ENCODE data around the gene MRTFB.

GRCh38 chr16:14239791-14240190 is 168.7 kb downstream of the MRTFB start:
- no peak for TF ChIP-seq L3MBTL2 (conservative IDR thresholded peaks at IDR 0.05)
- TF ChIP-seq PKNOX1 (IDR thresholded peaks at IDR 0.05) = no peak
- no peak for TF ChIP-seq SUZ12 (IDR thresholded peaks at IDR 0.05)
- TF ChIP-seq ELF4 (IDR thresholded peaks at IDR 0.05) = no peak
- no peak for TF ChIP-seq CTBP1 (IDR thresholded peaks at IDR 0.05; ENCODE audit: borderline replicate concordance)
- no peak for TF ChIP-seq FOXK2 (IDR thresholded peaks at IDR 0.05)
- no peak for TF ChIP-seq BHLHE40 (IDR thresholded peaks at IDR 0.05; ENCODE audit: borderline replicate concordance)
- no peak for TF ChIP-seq FOXM1 (IDR thresholded peaks at IDR 0.05; ENCODE audit: borderline replicate concordance)
- TF ChIP-seq LEF1 (IDR thresholded peaks at IDR 0.05; ENCODE audit: borderline replicate concordance) = no peak
- TF ChIP-seq ARNT (IDR thresholded peaks at IDR 0.05) = no peak
- no peak for TF ChIP-seq FOXA1 (IDR thresholded peaks at IDR 0.05)

Measured in HEK293T (cell line).